Renal cortex interstitium (tissue), 11 donors: ENCODE data around the gene MGRN1. TPM values are rescaled to one million over a fixed set of nuclear protein-coding genes. Genes with fewer than 3 reads are reported as not detected.
"Not testable (repeated sequence)": the region's sequence is repeated elsewhere in the genome, so short reads cannot be mapped to it uniquely, and the experiment has no call there.

Experiments
- DNase-seq, 11 donors: peaks; one replicate each; pipeline ENCODE4 v3.0.0-alpha.2; 2013; ENCODE audit warnings: low read depth in 9 of 11, low spot score in 4 of 11; ENCODE audit errors: extremely low read depth in 1 of 11
- polyA plus RNA-seq, 3 donors: library from polyadenylated mRNA; unstranded; fragments of 120-200 nt; gene quantifications; one replicate each; pipeline ENCODE4 v1.2.1, GENCODE V29; 2013; ENCODE audit not compliant: insufficient read length in 3 of 3

The MGRN1 gene
- polyA plus RNA-seq, 3 donors = 42.5 to 68.9 (median 51.9) TPM

GRCh38 chr16:4734063-4734729 is 109.6 kb downstream of the MGRN1 start, which contains the start of the genes ANKS3 and DNAAF8:
ANKS3 (minus strand) TSS chr16:4734271; CDS start chr16:4730149, 4,122 bp downstream.
DNAAF8 (plus strand) TSS chr16:4734537; CDS start chr16:4736515, 1,978 bp downstream.
- DNase-seq = peak; percentile 77 to 95 (median 91)

GRCh38 chr16:4734730-4735535 is 110.3 kb downstream of the MGRN1 start:
- peak; percentile 58 to 82 (median 78) for DNase-seq

- no peak for DNase-seq
Measured at GRCh38 chr16:4736546-4736945, 111.9 kb downstream of the MGRN1 start.

- no peak for DNase-seq
Measured at GRCh38 chr16:4737545-4737944, 112.9 kb downstream of the MGRN1 start.

GRCh38 chr16:4738370-4738769 is 113.7 kb downstream of the MGRN1 start:
- not testable (repeated sequence) for DNase-seq

Other genes with a start within 250 kb of the MGRN1 start
- 10 to 100 TPM; 14.7 to 26.7 (median 21.5) TPM for gene CORO7, start 208.2 kb upstream of the MGRN1 start, polyA plus RNA-seq
- gene DNAJA3, start 199.0 kb upstream of the MGRN1 start, polyA plus RNA-seq = 10 to 100 TPM; 38.4 to 47.0 (median 40.4) TPM
- 10 to 100 TPM; 32.3 to 54.2 (median 43.5) TPM for gene NMRAL1, start 150.2 kb upstream of the MGRN1 start, polyA plus RNA-seq
- gene HMOX2, start 148.4 kb upstream of the MGRN1 start, polyA plus RNA-seq = 10 to 100 TPM; 42.0 to 50.8 (median 42.4) TPM
- gene CDIP1, start 86.1 kb upstream of the MGRN1 start, polyA plus RNA-seq = 10 to 100 TPM; 27.9 to 33.2 (median 31.3) TPM
- under 1 TPM; 0.16 to 0.27 (median 0.24) TPM for gene C16orf96, start 68.5 kb upstream of the MGRN1 start, polyA plus RNA-seq
- gene UBALD1, start 9.9 kb upstream of the MGRN1 start, polyA plus RNA-seq = 10 to 100 TPM; 11.6 to 31.8 (median 23.5) TPM
- 10 to 100 TPM; 33.9 to 53.0 (median 43.9) TPM for gene NUDT16L1, start 68.7 kb downstream of the MGRN1 start, polyA plus RNA-seq
- 10 to 100 TPM; 22.5 to 34.3 (median 23.0) TPM for gene ANKS3, start 109.4 kb downstream of the MGRN1 start, polyA plus RNA-seq
- gene DNAAF8, start 109.7 kb downstream of the MGRN1 start, polyA plus RNA-seq = 1 to 10 TPM; 1.8 to 3.1 (median 2.1) TPM
- gene ZNF500, start 142.3 kb downstream of the MGRN1 start, polyA plus RNA-seq = 10 to 100 TPM; 12.7 to 20.5 (median 18.5) TPM
- 1 to 10 TPM in 1 of 3 donors, under 1 TPM in 1, not detected in 1; 0.32 to 6.1 TPM for gene SEPTIN12, start 163.5 kb downstream of the MGRN1 start, polyA plus RNA-seq
- gene SMIM22, start 170.5 kb downstream of the MGRN1 start, polyA plus RNA-seq = 10 to 100 TPM in 1 of 3 donors, 1 to 10 TPM in 2; 3.6 to 13.3 (median 9.0) TPM
- gene ROGDI, start 177.8 kb downstream of the MGRN1 start, polyA plus RNA-seq = 10 to 100 TPM; 12.9 to 42.4 (median 41.0) TPM
- 100 to 1,000 TPM in 2 of 3 donors, 10 to 100 TPM in 1; 79.8 to 134 (median 127) TPM for gene GLYR1, start 222.5 kb downstream of the MGRN1 start, polyA plus RNA-seq
- gene UBN1, start 222.7 kb downstream of the MGRN1 start, polyA plus RNA-seq = 10 to 100 TPM; 35.1 to 36.2 (median 35.2) TPM